ENCODE data around the gene TBC1D17.

The TBC1D17 gene

DNA sequence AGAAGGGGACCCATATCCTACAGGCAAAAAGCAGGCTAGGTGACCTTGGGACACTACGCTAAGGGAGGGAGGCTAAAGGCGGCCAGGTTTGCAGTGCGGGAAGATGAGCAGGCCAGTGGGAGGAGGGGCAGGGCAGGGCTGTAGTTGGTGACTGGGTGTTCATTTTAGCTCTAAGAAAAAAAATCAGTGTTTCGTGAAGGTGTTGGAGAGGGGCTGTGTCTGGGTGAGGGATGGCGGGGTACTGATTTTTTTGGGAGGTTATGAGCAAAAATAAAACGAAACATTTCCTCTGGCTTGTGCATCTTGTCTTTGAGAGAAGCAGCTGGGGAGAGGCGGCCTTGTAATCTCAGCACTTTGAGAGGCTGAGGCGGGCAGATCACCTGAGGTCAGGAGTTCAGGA is 56.1 kb downstream of the TBC1D17 start:
- no peak overlapping the region for H3K4me3 ChIP-seq (ENCODE audit: low read depth, low read length)

DNA sequence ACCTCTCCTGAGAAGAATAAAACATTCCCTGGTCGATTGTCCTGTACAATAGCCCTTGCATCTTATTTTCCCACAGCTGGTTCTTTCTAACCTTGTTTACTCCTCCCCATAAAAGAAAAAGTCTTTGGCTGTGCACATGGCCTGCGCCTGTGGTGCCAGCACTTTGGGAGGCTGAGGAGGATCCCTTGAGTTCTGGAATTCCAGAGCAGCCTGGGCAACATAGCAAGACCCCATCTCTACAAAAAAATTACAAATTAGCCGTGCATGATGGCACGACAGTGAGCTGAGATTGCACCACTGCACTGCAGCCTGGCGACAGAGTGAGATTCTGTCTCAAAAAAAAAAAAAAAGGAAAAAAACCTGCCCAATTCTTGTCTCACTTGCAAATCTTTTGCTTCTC is 59.0 kb downstream of the TBC1D17 start:
- no peak overlapping the region for H3K4me3 ChIP-seq (ENCODE audit: low read depth, low read length)

DNA sequence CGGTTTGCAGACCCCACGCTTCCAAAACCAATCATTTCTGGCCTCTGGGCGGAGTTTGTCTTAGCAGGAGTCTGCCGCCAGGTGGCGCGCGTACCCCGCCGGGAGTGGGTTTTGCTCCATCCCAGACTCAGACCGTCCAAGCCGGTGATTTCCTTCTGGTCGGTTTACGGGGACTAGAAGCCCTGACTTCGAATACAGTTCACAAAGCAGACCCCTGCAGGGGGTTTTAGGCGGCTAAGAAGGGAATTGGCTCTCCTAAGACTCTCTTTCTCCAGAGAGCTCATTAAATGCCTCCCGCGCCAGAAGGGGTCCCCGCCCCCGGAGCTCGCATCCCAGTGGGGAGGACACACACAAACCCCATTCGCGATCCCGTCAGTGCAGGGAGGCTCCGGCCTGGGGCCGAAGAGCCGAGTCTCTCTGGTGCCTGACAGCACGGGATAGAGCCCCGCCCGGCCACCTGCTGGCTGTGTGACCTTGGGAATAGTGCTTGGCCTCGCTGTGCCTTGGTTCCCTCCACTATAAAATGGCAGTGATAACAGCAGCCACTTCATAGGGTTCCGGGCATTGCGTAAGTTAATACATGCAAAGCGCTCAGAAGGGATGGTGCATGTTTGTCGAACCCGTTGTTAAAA is 60.4 kb downstream of the TBC1D17 start:
- no peak overlapping the region for H3K4me3 ChIP-seq (ENCODE audit: low read depth, low read length)
